SK-N-DZ (cell line): ENCODE measurements around the gene ELFN1. TPM values are rescaled to one million over a fixed set of nuclear protein-coding genes. Genes with fewer than 3 reads are reported as not detected.

Experiments used
- DNase-seq: peaks from one replicate; pipeline ENCODE4 v3.0.0-alpha.2; 2015; ENCODE audit warnings: low spot score
- polyA plus RNA-seq, 2 experiments: library from polyadenylated mRNA; depleted of rRNA; stranded (reverse); fragments of >200 nt; gene quantifications; 2 replicates each; pipeline ENCODE4 v1.2.3, GENCODE V29; 2014

The ELFN1 gene
- polyA plus RNA-seq (2014; cell fraction: cytosol; rRNA removed) = 19.1 and 20.7 TPM in 2 replicates
- 13.3 and 17.1 TPM in 2 replicates for polyA plus RNA-seq (2014; cell fraction: nucleus; rRNA removed)

GRCh38 chr7:1669954-1670893 lies at the start of gene ELFN1:
ELFN1 (plus strand) TSS chr7:1670277; CDS start chr7:1744597, 74,320 bp downstream.
- peak; percentile 93 for DNase-seq

- DNase-seq = no peak
These were observed 49.2 kb upstream of the ELFN1 start for GRCh38 chr7:1620835-1621234.

- no peak for DNase-seq
These were observed 48.4 kb upstream of the ELFN1 start for GRCh38 chr7:1621718-1622117.

GRCh38 chr7:1622441-1622840 lies 47.6 kb upstream of the ELFN1 start:
- DNase-seq = no peak

GRCh38 chr7:1623810-1624209 lies 46.3 kb upstream of the ELFN1 start:
- DNase-seq = no peak

GRCh38 chr7:1624999-1625927 lies 44.8 kb upstream of the ELFN1 start:
- no peak for DNase-seq

- DNase-seq = no peak
These were observed 43.3 kb upstream of the ELFN1 start for GRCh38 chr7:1626769-1627168.

GRCh38 chr7:1630700-1631336 lies 39.3 kb upstream of the ELFN1 start:
- no peak for DNase-seq

- no peak for DNase-seq
These were observed 38.4 kb upstream of the ELFN1 start for GRCh38 chr7:1631678-1632077.

- no peak for DNase-seq
These were observed 37.6 kb upstream of the ELFN1 start for GRCh38 chr7:1632506-1632905.

GRCh38 chr7:1632916-1633785 lies 36.9 kb upstream of the ELFN1 start:
- no peak for DNase-seq

GRCh38 chr7:1635401-1635800 lies 34.7 kb upstream of the ELFN1 start:
- DNase-seq = no peak

- DNase-seq = no peak
These were observed 32.9 kb upstream of the ELFN1 start for GRCh38 chr7:1637155-1637554.

- DNase-seq = peak; percentile 85
These were observed 31.8 kb upstream of the ELFN1 start for GRCh38 chr7:1638215-1638661.

GRCh38 chr7:1639071-1639470 lies 31.0 kb upstream of the ELFN1 start:
- DNase-seq = no peak

- peak; percentile 89 for DNase-seq
These were observed 30.4 kb upstream of the ELFN1 start for GRCh38 chr7:1639532-1640175.

- peak; percentile 65 for DNase-seq
These were observed 29.5 kb upstream of the ELFN1 start for GRCh38 chr7:1640376-1641172.

- no peak for DNase-seq
These were observed 28.9 kb upstream of the ELFN1 start for GRCh38 chr7:1641173-1641572.

GRCh38 chr7:1641661-1642260 lies 28.3 kb upstream of the ELFN1 start:
- no peak for DNase-seq
